AG04449 (cell line): ENCODE results near the gene TSPAN2.

Source experiments
- CTCF ChIA-PET: fragments of 350-600 bp; formaldehyde crosslinking; extraction: SDS; loops from one replicate; lab custom pipeline; 2021; ENCODE audit warnings: antibody characterized with exemption; lab: Yijun Ruan, JAX
- POLR2A ChIA-PET: fragments of 400-600, 350-600 bp; formaldehyde crosslinking; extraction: SDS; loops from one replicate; lab custom pipeline; 2020; ENCODE audit warnings: antibody characterized with exemption, inconsistent platforms; lab: Yijun Ruan, JAX
- DNase-seq: peaks from one replicate; pipeline ENCODE4 v3.0.0-alpha.2; 2010; ENCODE audit warnings: low read depth, low spot score
- H3K4me3 ChIP-seq: 2 replicates; pipeline ENCODE4 v1.5.1; 2011; ENCODE audit warnings: low read depth, mild to moderate bottlenecking, control low read depth, low read length
- CTCF ChIP-seq: IDR thresholded peaks from one replicate; pipeline ENCODE4 v1.5.1; 2011; ENCODE audit warnings: mild to moderate bottlenecking, moderate library complexity, low read length, control low read depth, inconsistent platforms; ENCODE audit not compliant: insufficient read depth; ENCODE audit errors: missing control alignments

The TSPAN2 gene

GRCh38 chr1:115071012-115071664 is 18.2 kb downstream of the TSPAN2 start:
- ChIA-PET CTCF (interaction anchor here (0.9 to 1.4 kb wide), 6 partner anchors 12 to 53 kb away, joined by 3 to 4 read pairs (median 3); no protein-coding TSS in a partner anchor), POLR2A (no interaction called here)
- DNase-seq = no peak
- no peak overlapping the region for H3K4me3 ChIP-seq
- no peak for TF ChIP-seq CTCF

- no peak for TF ChIP-seq CTCF
- no peak overlapping the region for H3K4me3 ChIP-seq
- no peak for DNase-seq
- ChIA-PET CTCF (interaction anchor here (1.0 to 1.7 kb wide), 5 partner anchors 10 to 68 kb away, joined by 3 to 6 read pairs (median 3); partner anchors contain the start of gene TSPAN2), POLR2A (no interaction called here)
These were observed 19.5 kb downstream of the TSPAN2 start for GRCh38 chr1:115069659-115070308.

GRCh38 chr1:115068826-115069585 is 20.3 kb downstream of the TSPAN2 start:
- no peak overlapping the region for H3K4me3 ChIP-seq
- no peak for DNase-seq
- ChIA-PET POLR2A (no interaction called here), CTCF (interaction anchor here (1.0 to 1.7 kb wide), 3 partner anchors 16 to 69 kb away, joined by 3 to 6 read pairs (median 3); partner anchors contain the start of gene TSPAN2)
- no peak for TF ChIP-seq CTCF

GRCh38 chr1:115067161-115067859 is 22.0 kb downstream of the TSPAN2 start:
- no peak for TF ChIP-seq CTCF
- POLR2A ChIA-PET = no interaction called here
- CTCF ChIA-PET = interaction anchor here (0.7 to 7.5 kb wide), 5 partner anchors 11 to 40 kb away, joined by 3 to 51 read pairs (median 4); no protein-coding TSS in a partner anchor
- DNase-seq = peak; percentile 55
- H3K4me3 ChIP-seq = no peak overlapping the region

GRCh38 chr1:115065021-115065420 is 24.3 kb downstream of the TSPAN2 start:
- POLR2A ChIA-PET = interaction anchor here (0.9 kb wide), 1 partner anchor 49 kb away, joined by 4 read pairs; no protein-coding TSS in a partner anchor
- no peak for TF ChIP-seq CTCF
- CTCF ChIA-PET = interaction anchor here (0.9 to 7.5 kb wide), 5 partner anchors 11 to 404 kb away, joined by 3 to 51 read pairs (median 4); no protein-coding TSS in a partner anchor
- no peak for DNase-seq
- H3K4me3 ChIP-seq = no peak overlapping the region
